Activated B cell treated with CpG ODN at 0.5 μM for 24 hours (primary cell): ENCODE measurements around the gene IMPDH1. TPM values are rescaled to one million over a fixed set of nuclear protein-coding genes. Genes with fewer than 3 reads are reported as not detected.

Experiments used
- ATAC-seq: fragments of 200-7000 bp; cut with Tn5 transposase; one replicate; pipeline ENCODE4 v1.10.0; 2021; ENCODE audit warnings: low read depth, mild to moderate bottlenecking, moderate library complexity
- CTCF ChIA-PET: fragments of 350-600 bp; sonication (Branson Sonifier 250); formaldehyde crosslinking; loops from one replicate; lab custom pipeline; 2021; ENCODE audit warnings: antibody characterized with exemption; lab: Charles Lee
- POLR2A ChIA-PET: fragments of 350-600 bp; sonication (Branson Sonifier 250); formaldehyde crosslinking; loops from one replicate; lab custom pipeline; 2021; ENCODE audit warnings: antibody characterized with exemption; lab: Charles Lee
- DNase-seq: peaks from one replicate; pipeline ENCODE4 v3.0.0; 2022
- H3K27ac Mint-ChIP-seq: one replicate; pipeline ENCODE4 v1.8.0; 2020; ENCODE audit warnings: mixed read lengths
- H3K27me3 Mint-ChIP-seq: one replicate; pipeline ENCODE4 v1.8.0; 2021; ENCODE audit warnings: mixed read lengths
- H3K36me3 Mint-ChIP-seq: one replicate; pipeline ENCODE4 v1.8.0; 2021; ENCODE audit warnings: low read depth, mixed read lengths
- H3K4me1 Mint-ChIP-seq: one replicate; pipeline ENCODE4 v1.8.0; 2021; ENCODE audit warnings: mixed read lengths
- H3K4me3 Mint-ChIP-seq: one replicate; pipeline ENCODE4 v1.8.0; 2020; ENCODE audit warnings: mild to moderate bottlenecking, mixed read lengths
- H3K9me3 Mint-ChIP-seq: one replicate; pipeline ENCODE4 v1.8.0; 2020; ENCODE audit warnings: mixed read lengths
- CTCF ChIP-seq: fragments of 200-600 bp; IDR thresholded peaks from one replicate; pipeline ENCODE4 v1.8.0; 2022; ENCODE audit warnings: antibody characterized with exemption, mild to moderate bottlenecking
- intact Hi-C: fragments of 100-400 bp; cut with micrococcal nuclease; formaldehyde crosslinking; loops from one replicate; pipeline ENCODE4 v1.15.1; 2024
- total RNA-seq: library from RNA; stranded (reverse); gene quantifications from 2 replicates; pipeline ENCODE4 v1.2.3, GENCODE V29; 2022

The IMPDH1 gene
- total RNA-seq, 1 donor from 2014 or later: 45.8 TPM

- intact Hi-C loops: no loop called here
- ChIA-PET POLR2A (no interaction called here), CTCF (interaction anchor here (7.9 kb wide), 1 partner anchor 39 kb away, joined by 39 read pairs; no protein-coding TSS in a partner anchor)
- DNase-seq (no peak), ATAC-seq (no peak)
- Mint-ChIP-seq H3K9me3 (no peaks in the 10 kb centered on the region), H3K27me3 (no peaks in the 10 kb centered on the region), H3K36me3 (no peaks in the 10 kb centered on the region), H3K4me1 (no peaks in the 10 kb centered on the region), H3K4me3 (no peak overlapping the region), H3K27ac (no peak overlapping the region)
- TF ChIP-seq CTCF: no peak
Observed at GRCh38 chr7:128421384-128421783, 11.6 kb upstream of the IMPDH1 start.

- no peak for TF ChIP-seq CTCF
- Mint-ChIP-seq H3K27me3 (no peaks in the 10 kb centered on the region), H3K27ac (no peak overlapping the region), H3K9me3 (no peaks in the 10 kb centered on the region), H3K4me1 (no peaks in the 10 kb centered on the region), H3K4me3 (no peak overlapping the region), H3K36me3 (no peaks in the 10 kb centered on the region)
- DNase-seq (no peak), ATAC-seq (no peak)
- ChIA-PET POLR2A (interaction anchor here (0.5 kb wide), 1 partner anchor 43 kb away, joined by 3 read pairs; no protein-coding TSS in a partner anchor), CTCF (interaction anchor here (7.9 kb wide), 1 partner anchor 40 kb away, joined by 39 read pairs; no protein-coding TSS in a partner anchor)
- intact Hi-C loops: no loop called here
Observed at GRCh38 chr7:128420773-128421172, 11.0 kb upstream of the IMPDH1 start.

GRCh38 chr7:128419257-128419656, 9.5 kb upstream of the IMPDH1 start:
- Mint-ChIP-seq H3K9me3 (no peaks in the 10 kb centered on the region), H3K27me3 (peaks cover 5% of the 10 kb centered on the region), H3K36me3 (no peaks in the 10 kb centered on the region), H3K27ac (no peak overlapping the region), H3K4me1 (no peaks in the 10 kb centered on the region), H3K4me3 (no peak overlapping the region)
- ATAC-seq (no peak), DNase-seq (no peak)
- ChIA-PET POLR2A (interaction anchor here (1.0 kb wide), 1 partner anchor 10 kb away, joined by 3 read pairs; no protein-coding TSS in a partner anchor), CTCF (interaction anchor here (7.9 kb wide), 1 partner anchor 41 kb away, joined by 39 read pairs; no protein-coding TSS in a partner anchor)
- intact Hi-C loops: loop anchor here (10.0 kb wide), 1 partner anchor 316 kb away; the partner anchor contains the start of gene CALU
- TF ChIP-seq CTCF: no peak

GRCh38 chr7:128417071-128417470, 7.3 kb upstream of the IMPDH1 start:
- Mint-ChIP-seq H3K36me3 (no peaks in the 10 kb centered on the region), H3K9me3 (no peaks in the 10 kb centered on the region), H3K4me3 (no peak overlapping the region), H3K4me1 (no peaks in the 10 kb centered on the region), H3K27me3 (peaks cover 5% of the 10 kb centered on the region), H3K27ac (no peak overlapping the region)
- ATAC-seq (no peak), DNase-seq (no peak)
- intact Hi-C loops: loop anchor here (10.0 kb wide), 1 partner anchor 318 kb away; the partner anchor contains the start of gene CALU
- no peak for TF ChIP-seq CTCF
- ChIA-PET POLR2A (no interaction called here), CTCF (interaction anchor here (1.1 to 7.9 kb wide), 3 partner anchors 9 to 43 kb away, joined by 3 to 46 read pairs (median 39); no protein-coding TSS in a partner anchor)

- no peaks in the 10 kb centered on the region for H3K9me3 Mint-ChIP-seq
- CTCF ChIA-PET: interaction anchor here (1.1 to 7.9 kb wide), 4 partner anchors 11 to 45 kb away, joined by 3 to 46 read pairs (median 22); no protein-coding TSS in a partner anchor
- TF ChIP-seq CTCF: no peak
- DNase-seq: no peak
- H3K4me1 Mint-ChIP-seq: peaks cover 2% of the 10 kb centered on the region
- no peak for ATAC-seq
- no peaks in the 10 kb centered on the region for H3K36me3 Mint-ChIP-seq
- POLR2A ChIA-PET: no interaction called here
- no peak overlapping the region for H3K27ac Mint-ChIP-seq
- intact Hi-C loops: loop anchor here (10.0 kb wide), 1 partner anchor 320 kb away; the partner anchor contains the start of gene CALU
- peaks cover 5% of the 10 kb centered on the region for H3K27me3 Mint-ChIP-seq
- H3K4me3 Mint-ChIP-seq: no peak overlapping the region
Observed at GRCh38 chr7:128415217-128415785, 5.5 kb upstream of the IMPDH1 start.
